HCT116 (cell line): ENCODE data around the gene CNTNAP2. TPM values are rescaled to one million over a fixed set of nuclear protein-coding genes. Genes with fewer than 3 reads are reported as not detected.

Experiments
- ATAC-seq: fragments of 200-7000 bp; cut with Tn5 transposase; 2 replicates; pipeline ENCODE4 v1.9.1; 2020; ENCODE audit warnings: mild to moderate bottlenecking, moderate library complexity
- BruUV-seq: library from RNA; stranded (reverse); fragments of 400-500 nt; replicated peaks from 2 replicates; lab custom pipeline; 2021; lab: Mats Ljungman, UMichigan
- CTCF ChIA-PET: fragments of 300-600 bp; sonication (Branson Sonifier 250); formaldehyde crosslinking; loops from one replicate; lab custom pipeline; 2021; ENCODE audit warnings: antibody characterized with exemption; lab: Charles Lee
- POLR2A ChIA-PET: fragments of 300-600, 350-600 bp; sonication (Branson Sonifier 250); formaldehyde crosslinking; loops from one replicate; lab custom pipeline; 2021; ENCODE audit warnings: antibody characterized with exemption; lab: Charles Lee
- RAD21 ChIA-PET, 2 experiments: fragments of 300-600 bp; sonication (Branson Sonifier 250); formaldehyde crosslinking; loops; one replicate each; lab custom pipeline; 2023; ENCODE audit warnings: low total read pairs in 2 of 2; ENCODE audit not compliant: uncharacterized antibody in 2 of 2, unreplicated experiment in 2 of 2, low non-redundant PET in 1 of 2; lab: Charles Lee
- DNase-seq: peaks from one replicate; pipeline ENCODE4 v3.0.0-alpha.2; 2010; ENCODE audit warnings: low read depth, low spot score
- H2AFZ ChIP-seq: fragments of 200-600 bp; shearing (Covaris generic), sonication (generic); 2 replicates; pipeline ENCODE4 v1.6.1; 2017; ENCODE audit warnings: low read depth, mixed run types, mixed read lengths, antibody characterized with exemption, low read length; ENCODE audit not compliant: poor library complexity, severe bottlenecking
- H3K27ac ChIP-seq: 2 replicates; pipeline ENCODE4 v1.5.1; 2012; ENCODE audit warnings: low read depth, low read length
- H3K27me3 ChIP-seq: fragments of 200-600 bp; sonication (generic); 2 replicates; pipeline ENCODE4 v1.6.1; 2016; ENCODE audit warnings: mixed run types, low read length, mixed read lengths; ENCODE audit not compliant: insufficient read depth
- H3K36me3 ChIP-seq, 2 experiments: fragments of 200-500 bp in 1 of 2; fragments of 200-600 bp in 1 of 2; sonication (Bioruptor generic) in 1 of 2; sonication (generic) in 1 of 2; 2 replicates each; pipeline versions ENCODE4 v1.5.1 to v1.6.1; 2014 to 2016; ENCODE audit warnings: low read length in 2 of 2, inconsistent platforms in 1 of 2, mixed read lengths in 1 of 2, mixed run types in 1 of 2; ENCODE audit not compliant: insufficient read depth in 2 of 2, control insufficient read depth in 1 of 2
- H3K4me1 ChIP-seq, 2 experiments: fragments of 200-600 bp in 1 of 2; sonication (generic) in 1 of 2; 2 replicates each; pipeline versions ENCODE4 v1.5.1 to v1.6.1; 2012 to 2017; ENCODE audit warnings: low read length in 2 of 2, inconsistent platforms in 1 of 2, mild to moderate bottlenecking in 1 of 2, mixed read lengths in 1 of 2, mixed run types in 1 of 2, moderate library complexity in 1 of 2; ENCODE audit not compliant: insufficient read depth in 2 of 2, control insufficient read depth in 1 of 2
- H3K4me2 ChIP-seq: fragments of 200-600 bp; sonication (generic); 2 replicates; pipeline ENCODE4 v1.6.1; 2017; ENCODE audit warnings: mixed run types, low read length, mixed read lengths
- H3K4me3 ChIP-seq, 2 experiments: fragments of 200-600 bp in 1 of 2; sonication (generic) in 1 of 2; replicated peaks in 1 of 2; 2 replicates each; pipeline ENCODE4 v1.5.1; 2011 to 2016; ENCODE audit warnings: low read length in 2 of 2, control low read depth in 1 of 2, low read depth in 1 of 2, mild to moderate bottlenecking in 1 of 2, mixed read lengths in 1 of 2, mixed run types in 1 of 2
- H3K79me2 ChIP-seq: fragments of 200-600 bp; sonication (generic); 2 replicates; pipeline ENCODE4 v1.6.1; 2017; ENCODE audit warnings: mild to moderate bottlenecking, mixed run types, low read length, moderate library complexity, mixed read lengths; ENCODE audit not compliant: insufficient read depth
- H3K9ac ChIP-seq: fragments of 200-600 bp; sonication (generic); 2 replicates; pipeline ENCODE4 v1.6.1; 2016; ENCODE audit warnings: low read length, mixed read lengths
- H3K9me2 ChIP-seq: fragments of 200-600 bp; sonication (generic), shearing (Covaris generic); 2 replicates; pipeline ENCODE4 v1.6.1; 2017; ENCODE audit warnings: mixed run types, mild to moderate bottlenecking, moderate library complexity; ENCODE audit not compliant: insufficient read depth
- H3K9me3 ChIP-seq, 2 experiments: fragments of 200-500 bp in 1 of 2; fragments of 200-600 bp in 1 of 2; sonication (Bioruptor generic) in 1 of 2; sonication (generic) in 1 of 2; 2 replicates each; pipeline ENCODE4 v1.6.1; 2014 to 2017; ENCODE audit warnings: low read length in 2 of 2, mixed read lengths in 2 of 2, inconsistent platforms in 1 of 2, low read depth in 1 of 2, mild to moderate bottlenecking in 1 of 2, mixed run types in 1 of 2, moderate library complexity in 1 of 2; ENCODE audit not compliant: control insufficient read depth in 1 of 2, insufficient read depth in 1 of 2
- H4K20me1 ChIP-seq: fragments of 200-600 bp; sonication (generic), shearing (Covaris generic); 2 replicates; pipeline ENCODE4 v1.6.1; 2017; ENCODE audit warnings: mixed run types, mild to moderate bottlenecking, moderate library complexity; ENCODE audit not compliant: insufficient read depth
- EGR1 ChIP-seq: IDR thresholded peaks from 2 replicates; pipeline ENCODE4 v1.6.1; 2012; ENCODE audit warnings: low read depth
- EZH2 ChIP-seq: fragments of 200-600 bp; sonication (generic); IDR thresholded peaks from 2 replicates; pipeline ENCODE4 v1.6.1; 2017; ENCODE audit warnings: antibody characterized with exemption, mixed run types
- FOSL1 ChIP-seq: IDR thresholded peaks from 2 replicates; pipeline ENCODE4 v1.6.1; 2012; ENCODE audit warnings: low read depth
- POLR2A ChIP-seq: IDR thresholded peaks from 2 replicates; pipeline ENCODE4 v1.7.0; 2011; ENCODE audit warnings: borderline replicate concordance; ENCODE audit not compliant: insufficient read depth, insufficient read length; ENCODE audit errors: extremely low read depth
- RAD21 ChIP-seq: IDR thresholded peaks from 2 replicates; pipeline ENCODE4 v1.6.1; 2012; ENCODE audit warnings: low read depth, mild to moderate bottlenecking
- SIN3A ChIP-seq: IDR thresholded peaks from 2 replicates; pipeline ENCODE4 v1.6.1; 2012; ENCODE audit warnings: low read depth
- SP1 ChIP-seq: IDR thresholded peaks from 2 replicates; pipeline ENCODE4 v1.6.1; 2012; ENCODE audit warnings: low read depth
- YY1 ChIP-seq: IDR thresholded peaks from 2 replicates; pipeline ENCODE4 v1.6.1; 2011; ENCODE audit warnings: low read length, low read depth, moderate library complexity, mild to moderate bottlenecking; ENCODE audit not compliant: insufficient replicate concordance; ENCODE audit errors: extremely low read depth
- ZFX ChIP-seq: fragments of 450-650 bp; IDR thresholded peaks from 2 replicates; pipeline ENCODE4 v1.6.1; 2017
- intact Hi-C: fragments of 100-400 bp; cut with micrococcal nuclease; formaldehyde crosslinking; loops from 2 replicates; pipeline ENCODE4 v1.10.0; 2022
- total RNA-seq: library from RNA; stranded (reverse); gene quantifications from one replicate; pipeline ENCODE4 v1.2.1, GENCODE V29; 2021; ENCODE audit not compliant: unreplicated experiment
- TF ChIP-seq, protein P1 (sequence below): IDR thresholded peaks from 2 replicates; pipeline ENCODE4 v1.6.1; 2011; ENCODE audit warnings: mild to moderate bottlenecking, low read length, moderate library complexity; ENCODE audit not compliant: insufficient replicate concordance; ENCODE audit errors: extremely low read depth
- TF ChIP-seq, protein P2 (sequence below), 3 experiments: fragments of 200-600 bp in 1 of 3; sonication (generic) in 1 of 3; IDR thresholded peaks in 2 of 3; conservative IDR thresholded peaks in 1 of 3; 2 replicates each; pipeline ENCODE4 v1.5.1; 2012 to 2017; ENCODE audit warnings: low read depth in 2 of 3, low read length in 2 of 3, antibody characterized with exemption in 1 of 3, borderline replicate concordance in 1 of 3, control low read depth in 1 of 3, mild to moderate bottlenecking in 1 of 3, mixed read lengths in 1 of 3, mixed run types in 1 of 3, moderate library complexity in 1 of 3; ENCODE audit not compliant: insufficient read depth in 1 of 3

CNTNAP2 gene
- total RNA-seq, 1 experiment from 2014 or later: 0.37 TPM

DNA sequence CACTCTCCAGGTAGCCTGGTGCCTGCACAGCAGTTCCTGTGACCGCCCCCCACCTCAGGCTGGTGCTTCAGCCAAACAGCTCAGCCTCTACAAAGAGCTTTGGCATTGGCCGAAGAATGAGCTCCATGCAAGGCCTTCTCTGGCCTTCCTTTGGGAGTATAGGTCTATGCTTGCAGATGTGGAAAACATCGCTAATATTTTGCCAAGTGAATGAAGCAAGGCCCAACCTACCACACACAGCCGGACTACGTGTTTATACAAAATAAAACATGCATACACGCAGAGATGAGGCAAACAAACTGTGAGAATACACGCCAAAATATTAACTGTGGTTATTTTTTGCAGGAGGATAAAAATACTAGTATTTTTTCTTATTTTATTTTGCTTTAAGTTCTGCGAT, 2057.8 kb downstream of the CNTNAP2 start:
- H3K27ac ChIP-seq: no peak overlapping the region
- H3K27me3 ChIP-seq: no peaks in the 10 kb centered on the region
- intact Hi-C loops: no loop called here
- no peak overlapping the region for H3K9ac ChIP-seq
- H3K36me3 ChIP-seq: no peaks in the 10 kb centered on the region
- H3K4me3 ChIP-seq: no peak overlapping the region
- TF ChIP-seq YY1: no peak
- no peak for TF ChIP-seq ZFX
- no peak for TF ChIP-seq FOSL1
- no peak for TF ChIP-seq SIN3A
- TF ChIP-seq, protein P1, sequence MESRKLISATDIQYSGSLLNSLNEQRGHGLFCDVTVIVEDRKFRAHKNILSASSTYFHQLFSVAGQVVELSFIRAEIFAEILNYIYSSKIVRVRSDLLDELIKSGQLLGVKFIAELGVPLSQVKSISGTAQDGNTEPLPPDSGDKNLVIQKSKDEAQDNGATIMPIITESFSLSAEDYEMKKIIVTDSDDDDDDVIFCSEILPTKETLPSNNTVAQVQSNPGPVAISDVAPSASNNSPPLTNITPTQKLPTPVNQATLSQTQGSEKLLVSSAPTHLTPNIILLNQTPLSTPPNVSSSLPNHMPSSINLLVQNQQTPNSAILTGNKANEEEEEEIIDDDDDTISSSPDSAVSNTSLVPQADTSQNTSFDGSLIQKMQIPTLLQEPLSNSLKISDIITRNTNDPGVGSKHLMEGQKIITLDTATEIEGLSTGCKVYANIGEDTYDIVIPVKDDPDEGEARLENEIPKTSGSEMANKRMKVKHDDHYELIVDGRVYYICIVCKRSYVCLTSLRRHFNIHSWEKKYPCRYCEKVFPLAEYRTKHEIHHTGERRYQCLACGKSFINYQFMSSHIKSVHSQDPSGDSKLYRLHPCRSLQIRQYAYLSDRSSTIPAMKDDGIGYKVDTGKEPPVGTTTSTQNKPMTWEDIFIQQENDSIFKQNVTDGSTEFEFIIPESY: no peak
- TF ChIP-seq SP1: no peak
- no peak for TF ChIP-seq EGR1
- TF ChIP-seq, protein P2, sequence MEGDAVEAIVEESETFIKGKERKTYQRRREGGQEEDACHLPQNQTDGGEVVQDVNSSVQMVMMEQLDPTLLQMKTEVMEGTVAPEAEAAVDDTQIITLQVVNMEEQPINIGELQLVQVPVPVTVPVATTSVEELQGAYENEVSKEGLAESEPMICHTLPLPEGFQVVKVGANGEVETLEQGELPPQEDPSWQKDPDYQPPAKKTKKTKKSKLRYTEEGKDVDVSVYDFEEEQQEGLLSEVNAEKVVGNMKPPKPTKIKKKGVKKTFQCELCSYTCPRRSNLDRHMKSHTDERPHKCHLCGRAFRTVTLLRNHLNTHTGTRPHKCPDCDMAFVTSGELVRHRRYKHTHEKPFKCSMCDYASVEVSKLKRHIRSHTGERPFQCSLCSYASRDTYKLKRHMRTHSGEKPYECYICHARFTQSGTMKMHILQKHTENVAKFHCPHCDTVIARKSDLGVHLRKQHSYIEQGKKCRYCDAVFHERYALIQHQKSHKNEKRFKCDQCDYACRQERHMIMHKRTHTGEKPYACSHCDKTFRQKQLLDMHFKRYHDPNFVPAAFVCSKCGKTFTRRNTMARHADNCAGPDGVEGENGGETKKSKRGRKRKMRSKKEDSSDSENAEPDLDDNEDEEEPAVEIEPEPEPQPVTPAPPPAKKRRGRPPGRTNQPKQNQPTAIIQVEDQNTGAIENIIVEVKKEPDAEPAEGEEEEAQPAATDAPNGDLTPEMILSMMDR (IDR thresholded peaks at IDR 0.05 in 2 of 3, conservative IDR thresholded peaks at IDR 0.05 in 1 of 3; ENCODE audit: borderline replicate concordance in 1 of 3, insufficient read depth in 1 of 3, low read depth in 2 of 3, low read length in 2 of 3): no peak
- TF ChIP-seq POLR2A: no peak
- TF ChIP-seq EZH2: no peak
- no peak for TF ChIP-seq RAD21
- TF ChIP-seq, all 23 proteins: peak for 0
- ChIA-PET RAD21 (no interaction called here), CTCF (no interaction called here), POLR2A (no interaction called here)
- H3K9me3 ChIP-seq: no peaks in the 10 kb centered on the region
- no peaks in the 10 kb centered on the region for H3K4me1 ChIP-seq
- no peaks in the 10 kb centered on the region for H4K20me1 ChIP-seq
- no peak overlapping the region for H3K4me2 ChIP-seq
- BruUV-seq: no TSS peak
- no peaks in the 10 kb centered on the region for H3K79me2 ChIP-seq
- DNase-seq (no peak), ATAC-seq (no peak)
- H3K9me2 ChIP-seq: no peaks in the 10 kb centered on the region
- no peak overlapping the region for H2AFZ ChIP-seq
